Skeletal muscle satellite cell (primary cell): ENCODE results near the gene ATF6B.
"Not testable (repeated sequence)": the region's sequence is repeated elsewhere in the genome, so short reads cannot be mapped to it uniquely, and the experiment has no call there.

ENCODE experiments used
- H3K27me3 ChIP-seq: 2 replicates; pipeline ENCODE4 v1.7.0; 2013; ENCODE audit warnings: low read length; ENCODE audit not compliant: control insufficient read depth, insufficient read depth
- H3K36me3 ChIP-seq: 2 replicates; pipeline ENCODE4 v1.7.0; 2013; ENCODE audit warnings: mild to moderate bottlenecking, control low read depth, low read length; ENCODE audit not compliant: insufficient read depth
- H3K4me1 ChIP-seq: 2 replicates; pipeline ENCODE4 v1.7.0; 2013; ENCODE audit warnings: low read length; ENCODE audit not compliant: control insufficient read depth, insufficient read depth
- H3K4me2 ChIP-seq: 2 replicates; pipeline ENCODE4 v1.7.0; 2013; ENCODE audit warnings: mild to moderate bottlenecking, low read length
- H3K4me3 ChIP-seq: 2 replicates; pipeline ENCODE4 v1.7.0; 2013; ENCODE audit warnings: low read length
- H3K9ac ChIP-seq: 2 replicates; pipeline ENCODE4 v1.7.0; 2013; ENCODE audit warnings: mild to moderate bottlenecking, low read depth, low read length, moderate library complexity
- H3K9me3 ChIP-seq: replicated peaks from 2 replicates; pipeline ENCODE4 v1.7.0; 2013; ENCODE audit warnings: mild to moderate bottlenecking, control low read depth, low read length
- small RNA-seq: library from RNA; depleted of rRNA; stranded (forward); fragments of <200 nt; gene quantifications from one replicate; pipeline ENCODE3, GENCODE V24; 2012

The ATF6B gene

DNA sequence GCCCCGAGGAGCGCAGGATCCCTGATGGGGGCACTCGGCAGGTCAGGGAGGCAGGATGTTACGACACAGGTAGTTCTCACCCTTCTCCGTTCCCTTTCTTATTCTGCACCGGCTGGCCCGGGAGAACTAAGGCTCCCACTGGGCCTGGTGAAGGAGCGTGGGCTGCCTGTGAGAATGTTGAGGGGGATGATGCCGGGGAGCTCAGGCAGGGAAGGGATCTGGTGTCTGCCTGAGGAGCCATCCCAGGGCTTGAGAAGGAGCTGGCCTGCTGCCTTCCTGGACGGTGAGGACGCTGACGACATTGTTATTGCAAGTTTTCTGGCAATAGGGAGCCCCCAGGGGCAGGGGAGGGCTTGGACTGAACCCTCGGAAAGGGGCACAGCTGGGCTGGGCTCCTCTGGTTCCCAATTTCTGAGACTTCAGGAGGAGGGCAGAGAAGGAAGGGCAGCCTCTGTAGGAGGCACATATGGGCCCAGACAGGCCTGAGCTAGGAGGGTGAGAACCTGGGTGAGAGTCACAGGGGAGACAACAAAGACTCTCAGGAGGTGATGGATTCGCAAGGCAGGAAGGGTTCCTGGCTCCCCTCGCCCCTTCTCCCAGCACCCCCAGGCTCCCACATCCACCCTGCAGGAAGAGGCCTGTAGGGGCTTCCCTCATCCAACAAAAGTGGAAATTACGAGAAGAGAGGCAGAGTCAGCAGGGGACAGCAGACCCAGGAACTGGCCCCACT, 57.1 kb downstream of the ATF6B start:
- Histone ChIP-seq H3K9me3 (no peaks in the 10 kb centered on the region), H3K9ac (no peak overlapping the region)

DNA sequence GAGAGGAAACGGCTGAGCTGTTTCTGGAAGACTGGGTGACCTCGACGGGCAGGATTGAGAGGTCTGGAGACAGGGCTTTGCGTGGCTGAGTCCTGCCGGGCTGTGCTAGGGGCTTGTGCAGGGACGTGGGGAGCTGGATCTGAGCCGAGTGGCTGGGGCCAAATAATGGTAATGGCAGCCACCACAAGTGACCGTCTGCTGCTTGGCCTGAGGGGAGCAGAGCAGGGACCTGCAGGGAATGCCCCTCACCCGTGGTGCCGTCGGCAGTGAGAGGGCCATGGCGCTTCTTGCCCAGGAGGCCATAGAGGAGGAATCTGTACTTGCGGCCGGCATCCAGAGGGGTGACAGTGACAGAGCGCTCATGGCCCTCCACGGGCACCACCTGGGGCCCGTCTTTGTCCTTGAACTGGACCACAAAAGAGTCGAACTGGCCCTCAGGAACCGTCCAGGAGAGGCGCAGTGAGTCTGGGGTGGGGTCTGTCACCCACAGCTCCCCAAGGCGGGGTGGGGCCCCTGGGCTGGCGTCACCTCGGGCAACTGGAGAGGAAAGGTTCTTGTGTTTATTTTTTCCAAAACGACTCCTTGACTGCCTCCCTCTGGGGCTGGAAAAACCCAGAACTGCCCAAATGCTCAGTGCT, 58.0 kb downstream of the ATF6B start:
- Histone ChIP-seq H3K27me3 (peaks cover 70% of the 10 kb centered on the region), H3K4me1 (no peaks in the 10 kb centered on the region), H3K36me3 (no peaks in the 10 kb centered on the region), H3K9me3 (no peaks in the 10 kb centered on the region), H3K9ac (no peak overlapping the region), H3K4me2 (no peak overlapping the region), H3K4me3 (no peak overlapping the region)

More for the DNA sequence above, 57.1 kb downstream of the ATF6B start:
- Histone ChIP-seq H3K36me3 (no peaks in the 10 kb centered on the region), H3K4me2 (no peak overlapping the region), H3K4me1 (peaks cover 5% of the 10 kb centered on the region), H3K27me3 (peaks cover 65% of the 10 kb centered on the region), H3K4me3 (no peak overlapping the region)

DNA sequence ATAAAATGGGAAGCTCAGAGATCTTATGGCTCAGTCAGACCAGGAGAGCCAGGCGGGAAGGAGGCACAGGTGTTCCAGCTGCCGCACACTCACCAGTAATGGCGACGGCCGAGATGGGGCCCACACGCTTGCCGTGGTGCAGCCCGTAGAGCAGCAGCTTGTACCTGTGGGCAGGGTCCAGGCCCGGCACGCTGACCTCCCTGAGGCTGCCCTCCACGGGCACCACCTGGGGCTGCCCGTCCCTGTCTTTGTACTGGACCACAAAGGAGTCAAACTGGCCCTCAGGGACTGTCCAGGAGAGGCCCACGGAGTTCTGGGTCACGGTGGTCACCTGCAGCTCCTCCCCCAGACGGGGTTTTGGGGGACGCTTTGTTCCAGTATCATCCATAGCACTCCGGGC, 58.6 kb downstream of the ATF6B start:
- no peaks in the 10 kb centered on the region for H3K36me3 ChIP-seq
- H3K4me1 ChIP-seq = no peaks in the 10 kb centered on the region
- H3K4me2 ChIP-seq = no peak overlapping the region
- H3K27me3 ChIP-seq = peaks cover 68% of the 10 kb centered on the region
- no peaks in the 10 kb centered on the region for H3K9me3 ChIP-seq
- no peak overlapping the region for H3K9ac ChIP-seq
- no peak overlapping the region for H3K4me3 ChIP-seq

DNA sequence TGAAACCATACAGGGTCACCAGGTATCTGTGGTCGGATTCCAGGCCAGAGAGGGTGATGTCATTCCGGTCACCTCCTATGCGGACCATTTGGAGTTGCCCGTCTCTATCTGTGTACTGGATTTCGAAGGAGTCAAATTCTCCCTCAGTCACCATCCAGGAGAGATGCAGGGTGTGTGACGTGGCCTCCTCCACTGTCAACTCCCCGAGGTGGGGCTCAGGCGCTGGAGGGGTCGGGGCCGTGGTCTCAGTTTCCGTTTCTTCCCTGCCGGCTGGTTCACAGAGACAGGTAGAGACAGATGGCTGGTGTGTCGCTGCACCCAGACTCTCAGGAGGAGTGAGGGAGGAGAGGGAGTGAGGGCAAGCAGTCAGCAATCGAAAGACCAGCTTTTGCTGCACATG, 59.2 kb downstream of the ATF6B start:
- H3K9ac ChIP-seq = no peak overlapping the region
- H3K4me2 ChIP-seq = no peak overlapping the region
- no peaks in the 10 kb centered on the region for H3K9me3 ChIP-seq
- no peaks in the 10 kb centered on the region for H3K4me1 ChIP-seq
- no peaks in the 10 kb centered on the region for H3K36me3 ChIP-seq
- H3K4me3 ChIP-seq = no peak overlapping the region
- H3K27me3 ChIP-seq = peaks cover 66% of the 10 kb centered on the region

DNA sequence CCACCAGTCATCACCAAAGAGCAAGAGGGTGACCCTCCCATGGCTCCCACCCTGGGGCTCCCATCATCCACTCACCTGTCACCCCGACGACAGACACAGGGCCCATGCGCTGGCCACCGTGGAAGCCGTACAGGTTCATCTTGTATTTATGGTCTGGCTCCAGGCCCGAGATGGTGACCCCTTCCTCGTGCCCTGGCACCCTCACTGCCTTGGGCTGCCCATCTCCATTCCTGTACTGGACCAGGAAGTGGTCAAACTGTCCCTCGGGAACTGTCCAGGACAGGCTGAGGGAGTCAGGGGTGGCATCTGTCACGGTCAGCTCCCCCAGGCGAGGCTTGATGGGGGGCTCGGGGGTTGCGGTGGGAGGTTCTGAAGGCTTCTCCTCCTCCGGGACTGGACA, 59.7 kb downstream of the ATF6B start:
- not testable (repeated sequence) for H3K9ac ChIP-seq, H3K9me3 ChIP-seq, H3K36me3 ChIP-seq, H3K4me1 ChIP-seq, H3K4me3 ChIP-seq, H3K4me2 ChIP-seq
- H3K27me3 ChIP-seq = peaks cover 68% of the 10 kb centered on the region

GRCh38 chr6:32067521-32067920, 60.5 kb downstream of the ATF6B start:
- not testable (repeated sequence) for H3K9ac ChIP-seq, H3K4me2 ChIP-seq, H3K9me3 ChIP-seq, H3K36me3 ChIP-seq, H3K4me3 ChIP-seq, H3K4me1 ChIP-seq
- peaks cover 63% of the 10 kb centered on the region for H3K27me3 ChIP-seq

Small RNA genes within 50 kb of the gene (small RNA-seq; reads per million reads assigned to genes)
- 0.21 reads per million for gene RNA5SP206
